H1 (cell line): Measurements from ENCODE around the gene RPL7L1. TPM values are rescaled to one million over a fixed set of nuclear protein-coding genes. Genes with fewer than 3 reads are reported as not detected.
A peak's percentile ranks its signal among the peaks of the same experiment; 100 is the strongest.

Experiments
- CTCF ChIA-PET: fragments of 300-600 bp; sonication (Branson Sonifier 250); formaldehyde crosslinking; loops from one replicate; lab custom pipeline; 2021; ENCODE audit not compliant: partially characterized antibody; lab: Charles Lee
- POLR2A ChIA-PET: fragments of 300-600 bp; sonication (Branson Sonifier 250); formaldehyde crosslinking; loops from one replicate; lab custom pipeline; 2021; ENCODE audit warnings: inconsistent platforms; ENCODE audit not compliant: partially characterized antibody; lab: Charles Lee
- DNase-seq, 2 experiments: peaks; one replicate each; pipeline versions ENCODE4 v3.0.0 to v3.0.0-alpha.2; 2010 to 2022; ENCODE audit warnings: low spot score in 2 of 2, low read depth in 1 of 2, mixed read lengths in 1 of 2
- FAIRE-seq: peaks from 2 replicates; lab custom pipeline; 2011; peaks lifted over from hg19 to GRCh38; lab: Jason Lieb, UNC
- H2AFZ ChIP-seq: 2 replicates; pipeline ENCODE4 v1.8.1; 2012; ENCODE audit warnings: low read length, inconsistent platforms
- H2AK5ac ChIP-seq: 2 replicates; pipeline ENCODE4 v1.6.1; 2013; ENCODE audit warnings: low read depth, low read length
- H2BK120ac ChIP-seq: replicated peaks from 2 replicates; pipeline ENCODE3; 2013; ENCODE audit warnings: low read depth, low read length, inconsistent platforms
- H2BK12ac ChIP-seq: 2 replicates; pipeline ENCODE4 v1.6.1; 2013; ENCODE audit warnings: low read depth, low read length
- H2BK15ac ChIP-seq: 2 replicates; pipeline ENCODE4 v1.6.1; 2013; ENCODE audit warnings: low read length
- H2BK20ac ChIP-seq: 2 replicates; pipeline ENCODE4 v1.6.1; 2013; ENCODE audit warnings: low read length
- H2BK5ac ChIP-seq: 2 replicates; pipeline ENCODE4 v1.6.1; 2013; ENCODE audit warnings: low read depth, low read length
- H3K14ac ChIP-seq: 2 replicates; pipeline ENCODE4 v1.6.1; 2013; ENCODE audit warnings: inconsistent platforms; ENCODE audit not compliant: insufficient read length
- H3K18ac ChIP-seq: 2 replicates; pipeline ENCODE4 v1.6.1; 2013; ENCODE audit warnings: low read length; ENCODE audit errors: extremely low read depth
- H3K23ac ChIP-seq: 2 replicates; pipeline ENCODE4 v1.6.1; 2013; ENCODE audit warnings: inconsistent platforms; ENCODE audit not compliant: insufficient read length
- H3K23me2 ChIP-seq: 2 replicates; pipeline ENCODE4 v1.6.1; 2013; ENCODE audit warnings: low read depth, low read length
- H3K27ac ChIP-seq: 2 replicates; pipeline ENCODE4 v1.6.1; 2011; ENCODE audit warnings: low read depth, low read length, inconsistent platforms
- H3K27me3 ChIP-seq, 4 experiments: replicated peaks in 1 of 4; 1 replicate in 1 of 4; 2 replicates in 3 of 4; pipeline versions ENCODE4 v1.6.1 to v1.8.1; 2011 to 2013; ENCODE audit warnings: low read length in 3 of 4, mild to moderate bottlenecking in 3 of 4, inconsistent platforms in 2 of 4, mixed read lengths in 2 of 4, moderate library complexity in 1 of 4; ENCODE audit not compliant: control insufficient read depth in 3 of 4, insufficient read depth in 3 of 4; ENCODE audit errors: extremely low read depth in 1 of 4
- H3K36me3 ChIP-seq, 4 experiments: 2 replicates each; pipeline versions ENCODE4 v1.6.1 to v1.8.1; 2011 to 2013; ENCODE audit warnings: mild to moderate bottlenecking in 4 of 4, low read length in 3 of 4, moderate library complexity in 2 of 4, control low read depth in 1 of 4, inconsistent platforms in 1 of 4; ENCODE audit not compliant: insufficient read depth in 4 of 4, control insufficient read depth in 2 of 4
- H3K4ac ChIP-seq: replicated peaks from 2 replicates; pipeline ENCODE3; 2013; ENCODE audit warnings: low read length, low read depth, mixed read lengths, inconsistent platforms; ENCODE audit not compliant: insufficient read length
- H3K4me1 ChIP-seq, 4 experiments: replicated peaks in 1 of 4; 1 replicate in 1 of 4; 2 replicates in 3 of 4; pipeline versions ENCODE4 v1.6.1 to v1.8.1; 2011 to 2013; ENCODE audit warnings: low read length in 3 of 4, inconsistent platforms in 2 of 4, mixed read lengths in 1 of 4; ENCODE audit not compliant: insufficient read depth in 4 of 4, control insufficient read depth in 3 of 4
- H3K4me2 ChIP-seq, 2 experiments: 2 replicates each; pipeline versions ENCODE4 v1.6.1 to v1.8.1; 2011 to 2013; ENCODE audit warnings: low read depth in 2 of 2, low read length in 2 of 2, control low read depth in 1 of 2, inconsistent platforms in 1 of 2, mild to moderate bottlenecking in 1 of 2; ENCODE audit not compliant: insufficient read depth in 1 of 2
- H3K4me3 ChIP-seq, 4 experiments: fragments of 200-600, 300-600 bp in 1 of 4; sonication (generic), shearing (Covaris generic), sonication (Bioruptor Twin) in 1 of 4; 2 replicates each; pipeline versions ENCODE4 v1.5.1 to v1.8.1; 2011 to 2016; ENCODE audit warnings: low read length in 4 of 4, low read depth in 3 of 4, control low read depth in 2 of 4, inconsistent platforms in 2 of 4, mild to moderate bottlenecking in 2 of 4, mixed read lengths in 1 of 4, moderate library complexity in 1 of 4; ENCODE audit not compliant: insufficient read depth in 2 of 4; ENCODE audit errors: extremely low read depth in 1 of 4
- H3K56ac ChIP-seq: replicated peaks from 2 replicates; pipeline ENCODE3; 2013; ENCODE audit warnings: low read depth, mild to moderate bottlenecking, mixed read lengths, low read length, inconsistent platforms; ENCODE audit not compliant: insufficient read length
- H3K79me1 ChIP-seq: 2 replicates; pipeline ENCODE4 v1.6.1; 2013; ENCODE audit warnings: low read depth, low read length, control low read depth
- H3K79me2 ChIP-seq, 2 experiments: 2 replicates each; pipeline versions ENCODE4 v1.6.1 to v1.8.1; 2012 to 2013; ENCODE audit warnings: low read length in 2 of 2, mild to moderate bottlenecking in 2 of 2, inconsistent platforms in 1 of 2; ENCODE audit not compliant: insufficient read depth in 2 of 2, control insufficient read depth in 1 of 2
- H3K9ac ChIP-seq, 4 experiments: replicated peaks in 1 of 4; 1 replicate in 1 of 4; 2 replicates in 3 of 4; pipeline versions ENCODE4 v1.6.1 to v1.8.1; 2011 to 2013; ENCODE audit warnings: low read depth in 3 of 4, low read length in 3 of 4, control low read depth in 2 of 4, mild to moderate bottlenecking in 2 of 4, moderate library complexity in 2 of 4, inconsistent platforms in 1 of 4; ENCODE audit errors: extremely low read depth in 1 of 4
- H3K9me3 ChIP-seq, 2 experiments: 2 replicates each; pipeline versions ENCODE4 v1.6.1 to v1.8.1; 2012 to 2013; ENCODE audit warnings: mild to moderate bottlenecking in 2 of 2, moderate library complexity in 2 of 2, control low read depth in 1 of 2, inconsistent platforms in 1 of 2, low read depth in 1 of 2, low read length in 1 of 2, mixed read lengths in 1 of 2; ENCODE audit not compliant: insufficient read depth in 2 of 2
- H4K20me1 ChIP-seq, 2 experiments: replicated peaks in 1 of 2; 2 replicates each; pipeline versions ENCODE3 to v1.8.1; 2011 to 2013; ENCODE audit warnings: inconsistent platforms in 2 of 2, low read length in 2 of 2, mild to moderate bottlenecking in 1 of 2; ENCODE audit not compliant: insufficient read depth in 2 of 2, control insufficient read depth in 1 of 2
- H4K5ac ChIP-seq: 2 replicates; pipeline ENCODE4 v1.6.1; 2013; ENCODE audit warnings: low read length, low read depth, mixed read lengths, inconsistent platforms; ENCODE audit not compliant: insufficient read length
- H4K8ac ChIP-seq: 2 replicates; pipeline ENCODE4 v1.8.0; 2013; ENCODE audit warnings: mild to moderate bottlenecking, moderate library complexity, low read length, inconsistent platforms; ENCODE audit not compliant: insufficient read depth; ENCODE audit errors: extremely low read depth
- H4K91ac ChIP-seq: replicated peaks from 2 replicates; pipeline ENCODE3; 2013; ENCODE audit warnings: low read length, mixed read lengths, inconsistent platforms; ENCODE audit not compliant: insufficient read length
- ASH2L ChIP-seq: fragments of 200-600, 300-600 bp; sonication (generic); IDR thresholded peaks from one replicate; pipeline ENCODE4 v1.7.1; 2017; ENCODE audit warnings: low read length
- ATF2 ChIP-seq: IDR thresholded peaks from 2 replicates; pipeline ENCODE4 v1.6.1; 2012; ENCODE audit warnings: low read length, inconsistent platforms
- HDAC2 ChIP-seq, 2 experiments: fragments of 300-600 bp in 1 of 2; sonication (generic) in 1 of 2; IDR thresholded peaks; 2 replicates each; pipeline ENCODE4 v1.6.1; 2011 to 2012; ENCODE audit warnings: low read depth in 2 of 2, low read length in 2 of 2, mild to moderate bottlenecking in 2 of 2, moderate library complexity in 2 of 2, borderline replicate concordance in 1 of 2, inconsistent platforms in 1 of 2
- KDM1A ChIP-seq: fragments of 200-600, 300-600 bp; sonication (generic); IDR thresholded peaks from 2 replicates; pipeline ENCODE4 v1.7.1; 2016; ENCODE audit warnings: mild to moderate bottlenecking, low read length, borderline replicate concordance
- KDM4A ChIP-seq: IDR thresholded peaks from one replicate; pipeline ENCODE4 v1.7.1; 2012; ENCODE audit warnings: low read depth, mild to moderate bottlenecking, moderate library complexity, low read length, inconsistent platforms; ENCODE audit not compliant: severe bottlenecking
- POLR2A ChIP-seq, 2 experiments: IDR thresholded peaks; 1 replicate in 1 of 2; 2 replicates in 1 of 2; pipeline ENCODE4 v1.6.1; 2011; ENCODE audit warnings: low read depth in 2 of 2, low read length in 2 of 2, mild to moderate bottlenecking in 2 of 2; ENCODE audit errors: control extremely low read depth in 1 of 2
- RBBP5 ChIP-seq: IDR thresholded peaks from 2 replicates; pipeline ENCODE4 v1.7.1; 2012; ENCODE audit warnings: low read depth, mild to moderate bottlenecking, inconsistent platforms, low read length, moderate library complexity, borderline replicate concordance
- SIN3A ChIP-seq, 2 experiments: IDR thresholded peaks in 1 of 2; conservative IDR thresholded peaks in 1 of 2; 2 replicates each; pipeline ENCODE4 v1.6.1; 2011 to 2012; ENCODE audit warnings: low read length in 2 of 2, improper control_type of control experiment in 1 of 2, low read depth in 1 of 2, mild to moderate bottlenecking in 1 of 2
- TAF7 ChIP-seq: optimal IDR thresholded peaks from 2 replicates; pipeline ENCODE3; 2011; ENCODE audit warnings: low read depth, mild to moderate bottlenecking, inconsistent platforms, low read length, moderate library complexity, borderline replicate concordance
- WGBS, 2 experiments: shearing (Covaris generic) in 1 of 2; methylation state at CpG; one replicate each; pipeline versions ENCODE4 v1.1.6 to v1.1.7; 2013 to 2015; ENCODE audit warnings: low lambda C conversion rate in 2 of 2, mixed read lengths in 2 of 2, inconsistent platforms in 1 of 2, low coverage in 1 of 2, missing lambda C conversion rate in 1 of 2; ENCODE audit not compliant: insufficient replicate concordance in 2 of 2, insufficient coverage in 1 of 2, insufficient read length in 1 of 2; ENCODE audit errors: extremely low coverage in 1 of 2, missing lambda C conversion rate in 1 of 2; 5-methylcytosine and 5-hydroxymethylcytosine counted together
- polyA plus RNA-seq, 7 experiments: library from polyadenylated mRNA; depleted of rRNA in 3 of 7; stranded (reverse) in 5 of 7; unstranded in 2 of 7; fragments of >200 nt in 5 of 7; fragments of 200-250 nt in 2 of 7; gene quantifications; 1 replicate in 5 of 7; 2 replicates in 1 of 7; 4 replicates in 1 of 7; pipeline versions ENCODE4 v1.2.1 to v1.2.3, GENCODE V29; 2011 to 2013; ENCODE audit warnings: missing spikeins in 2 of 7, mixed read lengths in 2 of 7
- total RNA-seq: library from RNA; stranded (reverse); fragmentation: NEBNext Ultra II Directional; extraction: Animal tissue kit (Norgen Biotek cat#: 25700); gene quantifications from 2 replicates; pipeline ENCODE4 v1.2.1, GENCODE V29; 2021

The RPL7L1 gene
- total and polyA plus RNA-seq, 2 of the 8 experiments (the other 6 are each of a cell fraction or from before 2014, with no cell fraction given): 31.0 to 117 TPM

- H3K9me3 ChIP-seq: no peaks in the 10 kb centered on the region
- H3K23me2 ChIP-seq: peaks cover 8% of the 10 kb centered on the region
- ChIA-PET CTCF (interaction anchor here (1.0 to 2.9 kb wide), 7 partner anchors 18 to 83 kb away, joined by 3 to 21 read pairs (median 6); partner anchors contain the start of gene GNMT), POLR2A (interaction anchor here (0.5 to 6.7 kb wide), 38 partner anchors 9 to 462 kb away, joined by 3 to 81 read pairs (median 4); partner anchors contain the start of genes CUL7, GNMT, KLC4 and KLHDC3)
- no peak overlapping the region for H2AFZ ChIP-seq
- peak overlapping the region; percentile 46 for H4K5ac ChIP-seq
- H4K20me1 ChIP-seq: peaks cover 0 to 3% of the 10 kb centered on the region in 2 experiments
- H2AK5ac ChIP-seq: 0 out of 2 replicates have a peak overlapping the region, but pooled peaks have one; percentile 33
- peak overlapping the region; percentile 26 for H2BK120ac ChIP-seq
- H3K27me3 ChIP-seq: no peaks in the 10 kb centered on the region
- no peak overlapping the region for H3K14ac ChIP-seq
- H3K4me1 ChIP-seq: peaks cover 0 to 10% (median 3%) of the 10 kb centered on the region in 4 experiments; a peak in 4 of 7 replicates
- no peak overlapping the region for H3K23ac ChIP-seq
- peak overlapping the region; percentile 33; the same call in 1 of the 2 replicates for H2BK12ac ChIP-seq
- peak overlapping the region; percentile 37 for H4K91ac ChIP-seq
- peak overlapping the region; percentile 61 to 82 (median 75) for H3K4me3 ChIP-seq
- no peak overlapping the region for H2BK20ac ChIP-seq
- DNase-seq (no peak), FAIRE-seq (no peak)
- H3K79me1 ChIP-seq: peaks cover 13% of the 10 kb centered on the region; the same call in 1 of the 2 replicates
- peaks cover 0 to 44% of the 10 kb centered on the region in 2 experiments; a peak in 3 of 4 replicates for H3K79me2 ChIP-seq
- peak overlapping the region; percentile 84 for H3K18ac ChIP-seq
- H3K4ac ChIP-seq: peak overlapping the region; percentile 97
- no peak overlapping the region for H2BK15ac ChIP-seq
- WGBS, 2 experiments: 0% methylated on average over 16 of the region's 16 CpGs; no CpG with 5 or more reads in 1 of the 2 experiments
- peak overlapping the region; percentile 78 to 98 for H3K4me2 ChIP-seq
- peak overlapping the region; percentile 76 for H3K27ac ChIP-seq
- peak overlapping the region; percentile 88 for H3K56ac ChIP-seq
- peak overlapping the region; percentile 87; the same call in 1 of the 2 replicates for H4K8ac ChIP-seq
- H2BK5ac ChIP-seq: peak overlapping the region; percentile 96
- peak overlapping the region; percentile 73 to 87 (median 82) for H3K9ac ChIP-seq
- H3K36me3 ChIP-seq: peaks cover 0 to 18% (median 7%) of the 10 kb centered on the region in 4 experiments; a peak in 7 of 8 replicates
- TF ChIP-seq ASH2L (peak; percentile 87), KDM4A (peak; percentile 25), RBBP5 (0 out of 2 replicates have a peak, but pooled peaks have one; percentile 4), POLR2A (IDR thresholded peaks at IDR 0.05; ENCODE audit: control extremely low read depth in 1 of 2, low read depth in 2 of 2, low read length in 2 of 2) (no peak), TAF7 (peak; percentile 45), ATF2 (no peak), KDM1A (peak; percentile 10; the same call in 1 of the 2 replicates), HDAC2 (IDR thresholded peaks at IDR 0.05; ENCODE audit: borderline replicate concordance in 1 of 2, low read depth in 2 of 2, low read length in 2 of 2) (0 out of 4 replicates have a peak, but pooled peaks of 1 of the 2 experiments have one; percentile 62), SIN3A (conservative IDR thresholded peaks at IDR 0.05 in 1 of 2, IDR thresholded peaks at IDR 0.05 in 1 of 2; ENCODE audit: low read depth in 1 of 2, low read length in 2 of 2) (0 out of 4 replicates have a peak, but pooled peaks have one; percentile 9 to 38)
These were observed 50.5 kb downstream of the RPL7L1 start for GRCh38 chr6:42929821-42930360.
